Activated CD8-positive, alpha-beta memory T cell treated with anti-CD3 and anti-CD28 coated beads, Interleukin-2, amount 10 ng/mL, durations not matched to agents 7 days and 5 days (primary cell): ENCODE data around the gene DNAJA1. TPM values are rescaled to one million over a fixed set of nuclear protein-coding genes. Genes with fewer than 3 reads are reported as not detected.
"Not testable (repeated sequence)": the region's sequence is repeated elsewhere in the genome, so short reads cannot be mapped to it uniquely, and the experiment has no call there.

Experiments
- ATAC-seq: fragments of 150-1000 bp; cut with Tn5 transposase; one replicate; pipeline ENCODE4 v1.10.0; 2021; ENCODE audit warnings: moderate library complexity
- CTCF ChIA-PET: fragments of 350-600 bp; sonication (Branson Sonifier 250); formaldehyde crosslinking; loops from one replicate; lab custom pipeline; 2021; ENCODE audit warnings: antibody characterized with exemption; lab: Charles Lee
- DNase-seq: peaks from one replicate; pipeline ENCODE4 v3.0.0-alpha.2; 2020
- H3K27ac Mint-ChIP-seq: one replicate; pipeline ENCODE4 v1.8.0; 2021; ENCODE audit warnings: mild to moderate bottlenecking, mixed read lengths
- H3K27me3 Mint-ChIP-seq: one replicate; pipeline ENCODE4 v1.8.0; 2021; ENCODE audit warnings: mixed read lengths
- H3K36me3 Mint-ChIP-seq: one replicate; pipeline ENCODE4 v1.8.0; 2021; ENCODE audit warnings: mild to moderate bottlenecking, mixed read lengths
- H3K4me1 Mint-ChIP-seq: one replicate; pipeline ENCODE4 v1.8.0; 2021; ENCODE audit warnings: mixed read lengths
- H3K4me3 Mint-ChIP-seq: one replicate; pipeline ENCODE4 v1.8.0; 2021; ENCODE audit warnings: mild to moderate bottlenecking, moderate library complexity, mixed read lengths
- H3K9me3 Mint-ChIP-seq: one replicate; pipeline ENCODE4 v1.8.0; 2022; ENCODE audit warnings: low read depth, mixed read lengths
- total RNA-seq, 2 experiments: library from RNA; stranded (reverse); gene quantifications; one replicate each; pipeline ENCODE4 v1.2.3, GENCODE V29; 2021

The DNAJA1 gene
- total RNA-seq, 2 experiments from 2014 or later = 160 to 215 TPM

GRCh38 chr9:33076046-33077004, 51.3 kb downstream of the DNAJA1 start, which contains the start of gene SMU1:
TSS of gene SMU1 (minus strand) at chr9:33076674. CDS start at chr9:33076608, 66 bp downstream.
- Mint-ChIP-seq H3K27ac (peak within 1 kb of the TSS; percentile 99), H3K27me3 (no peaks in the 10 kb centered on the region), H3K36me3 (peaks cover 24% of the 10 kb centered on the region), H3K4me3 (peak within 1 kb of the TSS; percentile 98), H3K4me1 (peaks cover 43% of the 10 kb centered on the region), H3K9me3 (no peaks in the 10 kb centered on the region)
- CTCF ChIA-PET = interaction anchor here (0.6 to 3.2 kb wide), 7 partner anchors 9 to 152 kb away, joined by 3 to 14 read pairs (median 5); no protein-coding TSS in a partner anchor
- ATAC-seq (peak; percentile 98), DNase-seq (peak; percentile 98)

GRCh38 chr9:33080534-33080933, 55.5 kb downstream of the DNAJA1 start:
- DNase-seq (no peak), ATAC-seq (no peak)
- Mint-ChIP-seq H3K9me3 (no peaks in the 10 kb centered on the region), H3K4me1 (peaks cover 27% of the 10 kb centered on the region), H3K36me3 (peaks cover 2% of the 10 kb centered on the region), H3K27me3 (no peaks in the 10 kb centered on the region), H3K27ac (no peak overlapping the region), H3K4me3 (no peak overlapping the region)
- CTCF ChIA-PET = interaction anchor here (0.9 to 2.0 kb wide), 6 partner anchors 79 to 146 kb away, joined by 3 to 13 read pairs (median 4); partner anchors contain the start of gene B4GALT1

- Mint-ChIP-seq H3K27ac (no peak overlapping the region), H3K36me3 (peaks cover 2% of the 10 kb centered on the region), H3K9me3 (no peaks in the 10 kb centered on the region), H3K27me3 (no peaks in the 10 kb centered on the region), H3K4me1 (peaks cover 24% of the 10 kb centered on the region), H3K4me3 (no peak overlapping the region)
- DNase-seq = peak; percentile 82
- peak; percentile 60 for ATAC-seq
- CTCF ChIA-PET = interaction anchor here (0.9 to 3.1 kb wide), 8 partner anchors 78 to 145 kb away, joined by 3 to 14 read pairs (median 4); partner anchors contain the start of gene B4GALT1
Measured at GRCh38 chr9:33081128-33081851, 56.2 kb downstream of the DNAJA1 start.

- ATAC-seq (no peak), DNase-seq (no peak)
- H3K4me1 Mint-ChIP-seq = peaks cover 19% of the 10 kb centered on the region
- H3K9me3 Mint-ChIP-seq = no peaks in the 10 kb centered on the region
- no peaks in the 10 kb centered on the region for H3K36me3 Mint-ChIP-seq
- H3K27ac Mint-ChIP-seq = peak overlapping the region; percentile 73
- no peaks in the 10 kb centered on the region for H3K27me3 Mint-ChIP-seq
- CTCF ChIA-PET = interaction anchor here (0.6 to 3.1 kb wide), 5 partner anchors 85 to 144 kb away, joined by 3 to 14 read pairs (median 3); partner anchors contain the start of gene B4GALT1
- no peak overlapping the region for H3K4me3 Mint-ChIP-seq
Measured at GRCh38 chr9:33082128-33082527, 57.1 kb downstream of the DNAJA1 start.

GRCh38 chr9:33082538-33083326, 57.7 kb downstream of the DNAJA1 start:
- Mint-ChIP-seq H3K27ac (peak overlapping the region; percentile 73), H3K9me3 (no peaks in the 10 kb centered on the region), H3K27me3 (no peaks in the 10 kb centered on the region), H3K36me3 (no peaks in the 10 kb centered on the region), H3K4me3 (peak overlapping the region; percentile 26), H3K4me1 (peaks cover 16% of the 10 kb centered on the region)
- CTCF ChIA-PET = interaction anchor here (0.6 to 3.1 kb wide), 5 partner anchors 85 to 143 kb away, joined by 3 to 14 read pairs (median 3); partner anchors contain the start of gene B4GALT1
- ATAC-seq (no peak), DNase-seq (no peak)

- peaks cover 11% of the 10 kb centered on the region for H3K27me3 Mint-ChIP-seq
- H3K9me3 Mint-ChIP-seq, H3K27ac Mint-ChIP-seq, H3K36me3 Mint-ChIP-seq, ATAC-seq, H3K4me3 Mint-ChIP-seq, DNase-seq, CTCF ChIA-PET: not testable (repeated sequence)
- peaks cover 12% of the 10 kb centered on the region for H3K4me1 Mint-ChIP-seq
Measured at GRCh38 chr9:33085672-33086071, 60.6 kb downstream of the DNAJA1 start.

Other genes with a start within 250 kb of the DNAJA1 start
- gene TMEM215, start 241.7 kb upstream of the DNAJA1 start, total RNA-seq = not detected
- gene APTX, start 23.6 kb upstream of the DNAJA1 start, total RNA-seq = 10 to 100 TPM; 38.0 to 44.5 TPM
- 10 to 100 TPM; 20.0 to 23.0 TPM for gene SMU1, start 51.4 kb downstream of the DNAJA1 start, total RNA-seq
- gene B4GALT1, start 142.1 kb downstream of the DNAJA1 start, total RNA-seq = 10 to 100 TPM; 33.8 to 35.2 TPM
- not detected for gene SPINK4, start 214.9 kb downstream of the DNAJA1 start, total RNA-seq
- gene BAG1, start 239.4 kb downstream of the DNAJA1 start, total RNA-seq = 10 to 100 TPM; 74.9 to 81.0 TPM
- 100 to 1,000 TPM; 114 to 130 TPM for gene CHMP5, start 239.8 kb downstream of the DNAJA1 start, total RNA-seq